ENCODE data around the gene RAB44.

RAB44 gene

GRCh38 chr6:36781669-36782068, 84.0 kb downstream of the RAB44 start:
- DNase-seq, result no peak

All from stimulated activated CD4-positive, alpha-beta T cell treated with anti-CD3 and anti-CD28 coated beads, Interleukin-15, amount 100 ng/mL, for 24 hours (primary cell).